Activated CD8-positive, alpha-beta T cell treated with anti-CD3 and anti-CD28 coated beads for 36 hours (primary cell): Measurements from ENCODE around the gene DIP2A. TPM values are rescaled to one million over a fixed set of nuclear protein-coding genes. Genes with fewer than 3 reads are reported as not detected.
A peak's percentile ranks its signal among the peaks of the same experiment; 100 is the strongest.

ENCODE experiments used
- ATAC-seq: fragments of 200-7000 bp; cut with Tn5 transposase; one replicate; pipeline ENCODE4 v1.10.0; 2021; ENCODE audit warnings: mild to moderate bottlenecking, moderate library complexity
- CTCF ChIA-PET: fragments of 350-600 bp; sonication (Branson Sonifier 250); formaldehyde crosslinking; loops from one replicate; lab custom pipeline; 2021; ENCODE audit warnings: antibody characterized with exemption; lab: Charles Lee
- POLR2A ChIA-PET: fragments of 350-600 bp; sonication (Branson Sonifier 250); formaldehyde crosslinking; loops from one replicate; lab custom pipeline; 2021; ENCODE audit warnings: antibody characterized with exemption; lab: Charles Lee
- DNase-seq: peaks from one replicate; pipeline ENCODE4 v3.0.0-alpha.2; 2020
- H3K27ac Mint-ChIP-seq: one replicate; pipeline ENCODE4 v1.8.0; 2021; ENCODE audit warnings: mild to moderate bottlenecking, mixed read lengths
- H3K27me3 Mint-ChIP-seq: one replicate; pipeline ENCODE4 v1.8.0; 2021; ENCODE audit warnings: mixed read lengths
- H3K36me3 Mint-ChIP-seq: one replicate; pipeline ENCODE4 v1.8.0; 2021; ENCODE audit warnings: low read depth, mixed read lengths
- H3K4me1 Mint-ChIP-seq: one replicate; pipeline ENCODE4 v1.8.0; 2021; ENCODE audit warnings: low read depth, mixed read lengths
- H3K4me3 Mint-ChIP-seq: one replicate; pipeline ENCODE4 v1.8.0; 2021; ENCODE audit warnings: mild to moderate bottlenecking, moderate library complexity, mixed read lengths
- H3K9me3 Mint-ChIP-seq: one replicate; pipeline ENCODE4 v1.8.0; 2021; ENCODE audit warnings: mixed read lengths
- intact Hi-C: fragments of 100-400 bp; cut with micrococcal nuclease; formaldehyde crosslinking; loops from one replicate; pipeline ENCODE4 v1.10.0; 2022
- total RNA-seq, 2 experiments: library from RNA; stranded (reverse); gene quantifications; one replicate each; pipeline ENCODE4 v1.2.3, GENCODE V29; 2021
- TF ChIP-seq, protein P1 (sequence below): fragments of 200-600 bp; IDR thresholded peaks from one replicate; pipeline ENCODE4 v1.8.0; 2022; ENCODE audit warnings: antibody characterized with exemption, mild to moderate bottlenecking

Gene DIP2A
- total RNA-seq, 2 experiments from 2014 or later: 30.9 to 34.1 TPM

DNA sequence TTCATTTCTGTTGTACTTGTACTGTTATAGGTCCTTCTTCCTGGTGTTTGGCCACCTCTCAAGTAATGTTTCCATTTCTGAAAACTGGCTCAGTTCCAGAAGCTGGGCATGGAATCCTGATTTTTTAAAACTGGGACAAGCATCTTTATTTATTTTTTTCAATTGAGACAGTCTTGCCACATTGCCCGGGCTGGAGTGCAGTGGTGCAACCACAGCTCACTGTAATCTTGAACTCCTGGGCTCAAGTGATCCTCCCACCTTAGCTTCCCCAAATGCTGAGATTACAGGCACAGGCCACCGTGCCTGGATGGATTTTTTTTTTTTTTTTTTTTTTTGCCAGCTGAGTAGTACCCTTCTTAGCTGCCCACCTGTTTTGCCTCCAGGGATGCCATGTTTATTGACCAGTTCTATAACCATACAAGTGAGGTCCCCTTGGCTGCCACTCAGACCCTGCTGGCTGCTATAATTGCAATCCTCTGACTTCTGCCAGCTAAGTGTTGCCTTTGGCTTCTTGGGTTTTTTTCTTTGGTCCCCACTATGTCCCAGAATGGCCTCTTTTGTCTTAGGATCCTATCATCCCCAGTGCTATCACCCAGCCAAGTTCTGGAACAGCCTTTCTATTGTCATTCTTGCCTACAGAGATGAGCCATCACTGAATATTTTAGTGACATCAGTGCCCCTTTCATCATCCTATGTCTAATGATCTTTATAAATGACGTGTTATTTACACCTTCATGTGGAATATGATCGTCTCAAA, 3.9 kb upstream of the DIP2A start:
- H3K36me3 Mint-ChIP-seq: peaks cover 42% of the 10 kb centered on the region
- DNase-seq: no peak
- no peak for ATAC-seq
- TF ChIP-seq, protein P1, sequence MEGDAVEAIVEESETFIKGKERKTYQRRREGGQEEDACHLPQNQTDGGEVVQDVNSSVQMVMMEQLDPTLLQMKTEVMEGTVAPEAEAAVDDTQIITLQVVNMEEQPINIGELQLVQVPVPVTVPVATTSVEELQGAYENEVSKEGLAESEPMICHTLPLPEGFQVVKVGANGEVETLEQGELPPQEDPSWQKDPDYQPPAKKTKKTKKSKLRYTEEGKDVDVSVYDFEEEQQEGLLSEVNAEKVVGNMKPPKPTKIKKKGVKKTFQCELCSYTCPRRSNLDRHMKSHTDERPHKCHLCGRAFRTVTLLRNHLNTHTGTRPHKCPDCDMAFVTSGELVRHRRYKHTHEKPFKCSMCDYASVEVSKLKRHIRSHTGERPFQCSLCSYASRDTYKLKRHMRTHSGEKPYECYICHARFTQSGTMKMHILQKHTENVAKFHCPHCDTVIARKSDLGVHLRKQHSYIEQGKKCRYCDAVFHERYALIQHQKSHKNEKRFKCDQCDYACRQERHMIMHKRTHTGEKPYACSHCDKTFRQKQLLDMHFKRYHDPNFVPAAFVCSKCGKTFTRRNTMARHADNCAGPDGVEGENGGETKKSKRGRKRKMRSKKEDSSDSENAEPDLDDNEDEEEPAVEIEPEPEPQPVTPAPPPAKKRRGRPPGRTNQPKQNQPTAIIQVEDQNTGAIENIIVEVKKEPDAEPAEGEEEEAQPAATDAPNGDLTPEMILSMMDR: no peak
- no peak overlapping the region for H3K27ac Mint-ChIP-seq
- H3K4me1 Mint-ChIP-seq: peaks cover 37% of the 10 kb centered on the region
- H3K4me3 Mint-ChIP-seq: no peak overlapping the region
- no peaks in the 10 kb centered on the region for H3K9me3 Mint-ChIP-seq
- intact Hi-C loops: no loop called here
- no peaks in the 10 kb centered on the region for H3K27me3 Mint-ChIP-seq
- CTCF ChIA-PET: interaction anchor here (0.7 kb wide), 1 partner anchor 185 kb away, joined by 3 read pairs; no protein-coding TSS in a partner anchor
- POLR2A ChIA-PET: interaction anchor here (2.8 kb wide), 1 partner anchor 7 kb away, joined by 13 read pairs; no protein-coding TSS in a partner anchor

DNA sequence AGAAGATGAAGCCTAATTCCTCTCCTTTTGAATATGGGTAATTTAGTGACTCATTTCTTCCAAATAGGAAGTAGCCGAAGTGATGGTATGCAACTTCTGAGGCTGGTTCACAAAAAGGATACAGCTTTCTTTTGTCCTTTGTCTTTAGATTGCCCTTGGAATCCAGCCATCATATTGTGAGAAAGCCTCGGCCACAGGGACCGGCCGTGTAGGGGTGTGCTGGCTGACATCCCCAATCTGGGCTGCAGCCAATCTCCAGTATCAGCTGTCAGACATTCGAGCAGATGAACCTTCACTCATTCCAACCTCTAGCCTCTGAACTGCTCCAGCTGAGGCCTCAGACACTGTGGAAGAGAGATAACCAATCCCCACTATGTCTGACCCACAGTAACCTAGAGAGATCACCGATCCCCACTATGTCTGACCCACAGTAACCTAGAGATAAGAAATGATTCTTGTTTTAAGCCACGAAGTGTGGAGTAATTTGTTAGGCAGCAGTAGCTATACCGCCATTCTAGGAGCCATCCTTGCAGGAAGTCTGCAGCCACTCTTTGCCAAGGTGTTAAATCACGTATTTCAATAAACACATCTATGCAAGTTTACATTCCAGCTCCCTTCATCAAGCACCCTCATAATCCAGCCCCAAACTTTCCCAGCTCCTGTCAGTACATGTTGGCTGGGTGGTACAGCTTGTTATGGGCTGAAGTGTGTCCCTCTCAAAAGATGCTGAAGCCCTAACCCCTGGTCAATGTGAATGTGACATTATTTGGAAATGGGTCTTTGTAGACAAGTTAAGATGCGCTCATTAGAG, 2.9 kb upstream of the DIP2A start:
- CTCF ChIA-PET: interaction anchor here (0.8 to 0.9 kb wide), 2 partner anchors 95 to 184 kb away, joined by 3 to 4 read pairs; no protein-coding TSS in a partner anchor

DNA sequence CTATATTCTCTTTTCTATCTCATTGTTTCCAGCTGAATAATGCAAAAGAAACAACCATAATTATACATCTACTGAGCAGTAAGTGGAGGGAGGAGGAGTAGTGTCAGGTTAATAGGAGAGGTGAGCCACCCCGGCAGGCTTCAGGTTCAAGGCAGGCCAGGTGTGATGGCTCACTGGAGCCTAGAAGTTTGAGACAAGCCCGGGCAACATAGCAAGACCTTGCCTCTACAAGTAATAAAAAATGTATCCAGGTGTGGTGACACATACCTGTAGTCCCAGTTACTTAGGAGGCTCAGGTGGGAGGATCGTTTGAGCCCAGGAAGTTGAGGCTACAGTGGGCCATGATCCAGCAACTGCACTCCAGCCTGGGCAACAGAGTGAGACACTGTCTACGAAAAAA, 1.9 kb upstream of the DIP2A start:
- peaks cover 37% of the 10 kb centered on the region for H3K4me1 Mint-ChIP-seq
- intact Hi-C loops: no loop called here
- ATAC-seq (no peak), DNase-seq (no peak)
- ChIA-PET POLR2A (interaction anchor here (1.2 to 5.2 kb wide), 3 partner anchors 9 to 177 kb away, joined by 3 to 18 read pairs (median 13); no protein-coding TSS in a partner anchor), CTCF (no interaction called here)
- H3K4me3 Mint-ChIP-seq: peak overlapping the region; percentile 94
- TF ChIP-seq, protein P1: no peak
- peak overlapping the region; percentile 95 for H3K27ac Mint-ChIP-seq
- no peaks in the 10 kb centered on the region for H3K27me3 Mint-ChIP-seq
- peaks cover 37% of the 10 kb centered on the region for H3K36me3 Mint-ChIP-seq
- H3K9me3 Mint-ChIP-seq: no peaks in the 10 kb centered on the region

More for the DNA sequence above, 2.9 kb upstream of the DIP2A start:
- Mint-ChIP-seq H3K36me3 (peaks cover 37% of the 10 kb centered on the region), H3K4me1 (peaks cover 37% of the 10 kb centered on the region), H3K4me3 (peak overlapping the region; percentile 94), H3K9me3 (no peaks in the 10 kb centered on the region), H3K27me3 (no peaks in the 10 kb centered on the region), H3K27ac (peak overlapping the region; percentile 46)
- POLR2A ChIA-PET: interaction anchor here (1.2 to 2.8 kb wide), 3 partner anchors 8 to 178 kb away, joined by 3 to 13 read pairs (median 3); no protein-coding TSS in a partner anchor
- TF ChIP-seq, protein P1: no peak
- intact Hi-C loops: no loop called here
- ATAC-seq (no peak), DNase-seq (no peak)

DNA sequence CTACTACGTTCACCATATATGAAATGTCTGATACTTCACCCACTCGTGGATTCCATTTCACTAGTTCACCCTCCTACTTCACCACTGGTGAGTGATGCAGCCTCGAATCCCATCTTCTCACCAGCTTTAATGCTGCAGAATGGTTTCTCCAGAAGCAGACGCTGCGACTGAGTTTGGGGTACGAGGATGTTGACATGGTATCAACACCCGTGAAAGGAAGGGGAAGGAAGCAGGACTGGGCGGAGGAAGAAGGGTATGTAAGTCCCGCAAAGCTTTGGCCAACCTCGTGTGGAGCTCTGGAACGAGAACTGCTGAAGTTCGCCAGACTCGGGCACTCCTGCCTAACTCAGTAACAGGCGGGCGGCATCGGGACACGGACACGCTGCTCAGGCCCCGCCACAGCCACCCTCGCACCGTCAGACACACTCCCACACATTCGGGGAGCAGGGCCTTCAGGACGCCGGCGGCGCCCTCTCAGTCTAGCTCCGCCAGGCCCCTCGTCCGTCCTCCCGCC, 833 bp upstream of the DIP2A start:
- DNase-seq (peak; percentile 53), ATAC-seq (peak; percentile 14)
- POLR2A ChIA-PET: interaction anchor here (0.5 to 5.2 kb wide), 19 partner anchors 11 to 179 kb away, joined by 3 to 18 read pairs (median 4); partner anchors contain the start of gene PRMT2
- peaks cover 37% of the 10 kb centered on the region for H3K36me3 Mint-ChIP-seq
- peaks cover 35% of the 10 kb centered on the region for H3K4me1 Mint-ChIP-seq
- H3K27ac Mint-ChIP-seq: peak overlapping the region; percentile 95
- no peaks in the 10 kb centered on the region for H3K27me3 Mint-ChIP-seq
- TF ChIP-seq, protein P1: no peak
- intact Hi-C loops: no loop called here
- no peaks in the 10 kb centered on the region for H3K9me3 Mint-ChIP-seq
- CTCF ChIA-PET: interaction anchor here (0.7 to 2.1 kb wide), 3 partner anchors 33 to 182 kb away, joined by 3 to 6 read pairs (median 3); a partner anchor contains a TSS
- H3K4me3 Mint-ChIP-seq: peak overlapping the region; percentile 94
